ENCODE measurements around the gene GRM5.
A peak's percentile ranks its signal among the peaks of the same experiment; 100 is the strongest.
"Not testable (repeated sequence)": the region's sequence is repeated elsewhere in the genome, so short reads cannot be mapped to it uniquely, and the experiment has no call there.

The GRM5 gene

GRCh38 chr11:88972210-88972609, 93.6 kb downstream of the GRM5 start:
- no peak for DNase-seq (ENCODE audit: low read depth)

- not testable (repeated sequence) for DNase-seq (ENCODE audit: low read depth)
These were observed 104.2 kb downstream of the GRM5 start for GRCh38 chr11:88961621-88962020.

- not testable (repeated sequence) for DNase-seq (ENCODE audit: low read depth)
These were observed 105.9 kb downstream of the GRM5 start for GRCh38 chr11:88959857-88960256.

GRCh38 chr11:88950975-88951374, 114.8 kb downstream of the GRM5 start:
- no peak for DNase-seq (ENCODE audit: low read depth)

GRCh38 chr11:88948908-88949307, 116.9 kb downstream of the GRM5 start:
- DNase-seq (ENCODE audit: low read depth) = not testable (repeated sequence)

GRCh38 chr11:88947843-88948572, 117.8 kb downstream of the GRM5 start:
- DNase-seq (ENCODE audit: low read depth) = not testable (repeated sequence)

- DNase-seq (ENCODE audit: low read depth) = not testable (repeated sequence)
These were observed 136.1 kb downstream of the GRM5 start for GRCh38 chr11:88929665-88930064.

GRCh38 chr11:88917065-88917464, 148.7 kb downstream of the GRM5 start:
- DNase-seq (ENCODE audit: low read depth) = not testable (repeated sequence)

GRCh38 chr11:88909500-88909899, 156.3 kb downstream of the GRM5 start:
- peak; percentile 1 for DNase-seq (ENCODE audit: low read depth)

- not testable (repeated sequence) for DNase-seq (ENCODE audit: low read depth)
These were observed 164.3 kb downstream of the GRM5 start for GRCh38 chr11:88901436-88901835.

GRCh38 chr11:88888855-88889254, 176.9 kb downstream of the GRM5 start:
- not testable (repeated sequence) for DNase-seq (ENCODE audit: low read depth)

GRCh38 chr11:88886796-88887195, 179.0 kb downstream of the GRM5 start:
- peak; percentile 17 for DNase-seq (ENCODE audit: low read depth)

- DNase-seq (ENCODE audit: low read depth) = not testable (repeated sequence)
These were observed 183.0 kb downstream of the GRM5 start for GRCh38 chr11:88882800-88883199.

GRCh38 chr11:88861618-88862017, 204.2 kb downstream of the GRM5 start:
- DNase-seq (ENCODE audit: low read depth) = no peak

GRCh38 chr11:88860431-88860830, 205.4 kb downstream of the GRM5 start:
- DNase-seq (ENCODE audit: low read depth) = not testable (repeated sequence)

GRCh38 chr11:88853963-88854362, 211.8 kb downstream of the GRM5 start:
- not testable (repeated sequence) for DNase-seq (ENCODE audit: low read depth)

- not testable (repeated sequence) for DNase-seq (ENCODE audit: low read depth)
These were observed 214.2 kb downstream of the GRM5 start for GRCh38 chr11:88851547-88851946.

GRCh38 chr11:88849773-88850172, 216.0 kb downstream of the GRM5 start:
- DNase-seq (ENCODE audit: low read depth) = not testable (repeated sequence)

GRCh38 chr11:88849368-88849767, 216.4 kb downstream of the GRM5 start:
- peak; percentile 1 for DNase-seq (ENCODE audit: low read depth)

- not testable (repeated sequence) for DNase-seq (ENCODE audit: low read depth)
These were observed 219.5 kb downstream of the GRM5 start for GRCh38 chr11:88846266-88846665.

GRCh38 chr11:88844941-88845340, 220.8 kb downstream of the GRM5 start:
- not testable (repeated sequence) for DNase-seq (ENCODE audit: low read depth)

- DNase-seq (ENCODE audit: low read depth) = not testable (repeated sequence)
These were observed 221.9 kb downstream of the GRM5 start for GRCh38 chr11:88843766-88844426.

GRCh38 chr11:88838139-88838538, 227.6 kb downstream of the GRM5 start:
- peak; percentile 2 for DNase-seq (ENCODE audit: low read depth)

All from amniotic epithelial cell (primary cell).